Epithelial cell of prostate (primary cell): ENCODE data around the gene ANKLE1.
"Not testable (repeated sequence)": the region's sequence is repeated elsewhere in the genome, so short reads cannot be mapped to it uniquely, and the experiment has no call there.

Experiments used
- DNase-seq: peaks from one replicate; pipeline ENCODE4 v3.0.0-alpha.2; 2011; ENCODE audit warnings: low read depth, low spot score
- H3K27ac ChIP-seq: fragments of 450-650 bp; 2 replicates; pipeline ENCODE4 v1.5.1; 2017; ENCODE audit warnings: mild to moderate bottlenecking

Gene ANKLE1

GRCh38 chr19:17246681-17247425 lies 34.8 kb upstream of the ANKLE1 start:
- H3K27ac ChIP-seq: peak overlapping the region; percentile 84
- no peak for DNase-seq

- peak overlapping the region; percentile 84 for H3K27ac ChIP-seq
- DNase-seq: no peak
These were observed 33.5 kb upstream of the ANKLE1 start for GRCh38 chr19:17248011-17248776.

- H3K27ac ChIP-seq: peak overlapping the region; percentile 84
- no peak for DNase-seq
These were observed 31.7 kb upstream of the ANKLE1 start for GRCh38 chr19:17249887-17250548.

GRCh38 chr19:17254636-17255035 lies 27.1 kb upstream of the ANKLE1 start:
- no peak overlapping the region for H3K27ac ChIP-seq
- no peak for DNase-seq

GRCh38 chr19:17255150-17255621 lies 26.5 kb upstream of the ANKLE1 start:
- no peak overlapping the region for H3K27ac ChIP-seq
- DNase-seq: no peak

- DNase-seq: no peak
- no peak overlapping the region for H3K27ac ChIP-seq
These were observed 25.6 kb upstream of the ANKLE1 start for GRCh38 chr19:17256130-17256529.

- no peak overlapping the region for H3K27ac ChIP-seq
- DNase-seq: no peak
These were observed 22.5 kb upstream of the ANKLE1 start for GRCh38 chr19:17259118-17259780.

GRCh38 chr19:17259934-17260333 lies 21.8 kb upstream of the ANKLE1 start:
- H3K27ac ChIP-seq: no peak overlapping the region

GRCh38 chr19:17260842-17261325 lies 20.8 kb upstream of the ANKLE1 start:
- no peak overlapping the region for H3K27ac ChIP-seq
- no peak for DNase-seq

More at GRCh38 chr19:17259934-17260333, 21.8 kb upstream of the ANKLE1 start:
- no peak for DNase-seq

GRCh38 chr19:17262557-17262956 lies 19.1 kb upstream of the ANKLE1 start:
- H3K27ac ChIP-seq: no peak overlapping the region
- DNase-seq: no peak

- no peak for DNase-seq
- H3K27ac ChIP-seq: no peak overlapping the region
These were observed 17.7 kb upstream of the ANKLE1 start for GRCh38 chr19:17263712-17264640.

- no peak within 1 kb of the TSS for H3K27ac ChIP-seq
These were observed 17.1 kb upstream of the ANKLE1 start, which contains the start of gene USHBP1 for GRCh38 chr19:17264641-17264979. Gene USHBP1, minus strand, starts transcription at chr19:17264745. Its CDS starts 446 bp downstream, at chr19:17264299.

GRCh38 chr19:17266026-17266425 lies 15.7 kb upstream of the ANKLE1 start:
- no peak overlapping the region for H3K27ac ChIP-seq
- DNase-seq: no peak

More at GRCh38 chr19:17264641-17264979, 17.1 kb upstream of the ANKLE1 start, which contains the start of gene USHBP1:
- DNase-seq: no peak

- no peak overlapping the region for H3K27ac ChIP-seq
- DNase-seq: no peak
These were observed 15.1 kb upstream of the ANKLE1 start for GRCh38 chr19:17266589-17266974.

- peak; percentile 97 for DNase-seq
- H3K27ac ChIP-seq: peak within 1 kb of the TSS; percentile 61
These were observed 14.5 kb upstream of the ANKLE1 start, which contains the start of gene BABAM1 for GRCh38 chr19:17266975-17267788. Gene BABAM1, plus strand, starts transcription at chr19:17267443. Its CDS starts 1,364 bp downstream, at chr19:17268807.

- H3K27ac ChIP-seq: no peak overlapping the region
- no peak for DNase-seq
These were observed 12.9 kb upstream of the ANKLE1 start for GRCh38 chr19:17268754-17269153.

- H3K27ac ChIP-seq, DNase-seq: not testable (repeated sequence)
These were observed 6.8 kb upstream of the ANKLE1 start for GRCh38 chr19:17274892-17275291.
